PC-3 (cell line): ENCODE measurements around the gene SLC35E2B. TPM values are rescaled to one million over a fixed set of nuclear protein-coding genes. Genes with fewer than 3 reads are reported as not detected.

Experiments used
- ATAC-seq: fragments of 200-7000 bp; cut with Tn5 transposase; 2 replicates; pipeline ENCODE4 v1.9.1; 2020; ENCODE audit warnings: mild to moderate bottlenecking, moderate library complexity
- BruUV-seq: library from RNA; stranded (reverse); fragments of 400-500 nt; replicated peaks from 2 replicates; lab custom pipeline; 2021; lab: Mats Ljungman, UMichigan
- CTCF ChIA-PET: fragments of 300-600 bp; sonication (Branson Sonifier 250); formaldehyde crosslinking; loops from one replicate; lab custom pipeline; 2022; ENCODE audit warnings: antibody characterized with exemption; lab: Charles Lee
- POLR2A ChIA-PET: fragments of 300-600 bp; sonication (Branson Sonifier 250); formaldehyde crosslinking; loops from one replicate; lab custom pipeline; 2022; ENCODE audit warnings: antibody characterized with exemption; ENCODE audit not compliant: unreplicated experiment; lab: Charles Lee
- DNase-seq: peaks from one replicate; pipeline ENCODE4 v3.0.0-alpha.2; 2015
- H2AFZ ChIP-seq: fragments of 300-600 bp; sonication (generic); 2 replicates; pipeline ENCODE4 v1.6.0; 2016; ENCODE audit warnings: antibody characterized with exemption, low read length
- H3F3A ChIP-seq: fragments of 300-600 bp; sonication (generic); one replicate; pipeline ENCODE4 v1.6.0; 2017; ENCODE audit warnings: antibody characterized with exemption, low read length, control low read depth, mild to moderate bottlenecking; ENCODE audit not compliant: unreplicated experiment
- H3K27ac ChIP-seq: fragments of 300-600 bp; sonication (generic); 2 replicates; pipeline ENCODE4 v1.5.1; 2016; ENCODE audit warnings: mild to moderate bottlenecking, low read length
- H3K27me3 ChIP-seq: fragments of 300-600 bp; sonication (generic); 2 replicates; pipeline ENCODE4 v1.6.1; 2016; ENCODE audit warnings: low read length, mixed read lengths
- H3K36me3 ChIP-seq: fragments of 300-600 bp; sonication (generic); 2 replicates; pipeline ENCODE4 v1.6.1; 2016; ENCODE audit warnings: low read depth, mixed run types, low read length, mixed read lengths
- H3K4me1 ChIP-seq: fragments of 300-600 bp; sonication (generic); 2 replicates; pipeline ENCODE4 v1.5.1; 2016; ENCODE audit warnings: low read length; ENCODE audit not compliant: insufficient read depth
- H3K4me2 ChIP-seq: fragments of 300-600 bp; sonication (generic); 2 replicates; pipeline ENCODE4 v1.6.0; 2016; ENCODE audit warnings: low read length
- H3K4me3 ChIP-seq: fragments of 300-600 bp; sonication (generic); 2 replicates; pipeline ENCODE4 v1.5.1; 2016; ENCODE audit warnings: mild to moderate bottlenecking, low read length, mixed read lengths
- H3K79me2 ChIP-seq: fragments of 300-600 bp; sonication (generic); 2 replicates; pipeline ENCODE4 v1.6.1; 2017; ENCODE audit warnings: low read length, mixed read lengths
- H3K9ac ChIP-seq: fragments of 300-600 bp; sonication (generic); 2 replicates; pipeline ENCODE4 v1.6.0; 2016; ENCODE audit warnings: mild to moderate bottlenecking, low read length
- H3K9me2 ChIP-seq: fragments of 300-600 bp; sonication (generic); replicated peaks from 2 replicates; pipeline ENCODE4 v1.6.1; 2016; ENCODE audit warnings: mixed run types, low read length, mixed read lengths
- H3K9me3 ChIP-seq: fragments of 300-600 bp; sonication (generic); 2 replicates; pipeline ENCODE4 v1.6.1; 2016; ENCODE audit warnings: low read length, mixed read lengths
- H4K20me1 ChIP-seq: fragments of 300-600 bp; sonication (generic); 2 replicates; pipeline ENCODE4 v1.6.1; 2016; ENCODE audit warnings: low read length, mixed read lengths
- CTCF ChIP-seq: fragments of 300-600 bp; sonication (generic); conservative IDR thresholded peaks from 2 replicates; pipeline ENCODE4 v1.5.1; 2017; ENCODE audit warnings: antibody characterized with exemption, low read depth, mild to moderate bottlenecking, low read length
- EZH2 ChIP-seq: fragments of 300-600 bp; sonication (generic); IDR thresholded peaks from one replicate; pipeline ENCODE4 v1.6.1; 2017; ENCODE audit warnings: antibody characterized with exemption, mild to moderate bottlenecking, low read length; ENCODE audit not compliant: unreplicated experiment
- EZH2phosphoT487 ChIP-seq: fragments of 300-600 bp; sonication (generic); IDR thresholded peaks from 2 replicates; pipeline ENCODE4 v1.6.1; 2018; ENCODE audit warnings: mild to moderate bottlenecking, antibody characterized with exemption, low read length, borderline replicate concordance
- intact Hi-C: fragments of 100-400 bp; cut with micrococcal nuclease; formaldehyde crosslinking; loops from 2 replicates; pipeline ENCODE4 v1.9.0; 2023
- total RNA-seq: library from RNA; depleted of rRNA; stranded (reverse); fragments of >200 nt; gene quantifications from 2 replicates; pipeline ENCODE4 v1.2.3, GENCODE V29; 2014

The SLC35E2B gene
- total RNA-seq, 1 experiment from 2014 or later = 38.1 TPM

GRCh38 chr1:1623631-1624442 lies 68.8 kb downstream of the SLC35E2B start:
- Histone ChIP-seq H3K27ac (no peak overlapping the region), H3K36me3 (no peaks in the 10 kb centered on the region), H3K27me3 (no peaks in the 10 kb centered on the region), H3K9me3 (no peaks in the 10 kb centered on the region), H2AFZ (no peak overlapping the region), H4K20me1 (peaks cover 4% of the 10 kb centered on the region; the same call in 1 of the 2 replicates), H3K9ac (no peak overlapping the region), H3K79me2 (no peaks in the 10 kb centered on the region), H3K4me3 (no peak overlapping the region), H3K9me2 (no peaks in the 10 kb centered on the region), H3K4me1 (no peaks in the 10 kb centered on the region), H3K4me2 (no peak overlapping the region), H3F3A (no peaks in the 10 kb centered on the region)
- intact Hi-C loops = no loop called here
- POLR2A ChIA-PET = no interaction called here
- DNase-seq = no peak
- ATAC-seq = no peak
- CTCF ChIA-PET = no interaction called here
- no peak for TF ChIP-seq EZH2
- TF ChIP-seq EZH2phosphoT487 = no peak
- no peak for TF ChIP-seq CTCF
- no TSS peak for BruUV-seq

DNA sequence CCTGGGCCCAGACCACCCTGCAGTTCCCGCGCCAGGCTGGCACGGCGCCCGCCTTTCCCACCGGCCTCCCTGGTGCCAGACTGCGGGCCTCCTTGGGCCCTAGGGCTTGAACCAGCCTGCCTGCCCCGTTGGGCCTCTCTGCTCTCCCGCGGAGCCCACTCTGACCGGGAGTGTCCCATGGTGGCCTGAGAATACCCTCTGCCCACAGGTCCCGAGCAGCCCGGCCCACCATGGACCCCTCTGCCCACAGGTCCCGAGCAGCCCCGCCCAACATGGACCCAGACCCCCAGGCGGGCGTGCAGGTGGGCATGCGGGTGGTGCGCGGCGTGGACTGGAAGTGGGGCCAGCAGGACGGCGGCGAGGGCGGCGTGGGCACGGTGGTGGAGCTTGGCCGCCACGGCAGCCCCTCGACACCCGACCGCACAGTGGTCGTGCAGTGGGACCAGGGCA lies 69.4 kb downstream of the SLC35E2B start:
- no peaks in the 10 kb centered on the region for H3K9me3 ChIP-seq
- H4K20me1 ChIP-seq = peaks cover 4% of the 10 kb centered on the region; the same call in 1 of the 2 replicates
- H3K9me2 ChIP-seq = no peaks in the 10 kb centered on the region
- ATAC-seq (no peak), DNase-seq (no peak)
- no peaks in the 10 kb centered on the region for H3K79me2 ChIP-seq
- no TSS peak for BruUV-seq
- intact Hi-C loops = no loop called here
- H3K4me1 ChIP-seq = no peaks in the 10 kb centered on the region
- no peaks in the 10 kb centered on the region for H3F3A ChIP-seq
- no peak overlapping the region for H3K27ac ChIP-seq
- H3K27me3 ChIP-seq = no peaks in the 10 kb centered on the region
- ChIA-PET CTCF (no interaction called here), POLR2A (no interaction called here)
- no peak overlapping the region for H3K4me3 ChIP-seq
- no peak overlapping the region for H3K9ac ChIP-seq
- no peak overlapping the region for H3K4me2 ChIP-seq
- H2AFZ ChIP-seq = no peak overlapping the region
- TF ChIP-seq CTCF (no peak), EZH2phosphoT487 (no peak), EZH2 (no peak)
- no peaks in the 10 kb centered on the region for H3K36me3 ChIP-seq

DNA sequence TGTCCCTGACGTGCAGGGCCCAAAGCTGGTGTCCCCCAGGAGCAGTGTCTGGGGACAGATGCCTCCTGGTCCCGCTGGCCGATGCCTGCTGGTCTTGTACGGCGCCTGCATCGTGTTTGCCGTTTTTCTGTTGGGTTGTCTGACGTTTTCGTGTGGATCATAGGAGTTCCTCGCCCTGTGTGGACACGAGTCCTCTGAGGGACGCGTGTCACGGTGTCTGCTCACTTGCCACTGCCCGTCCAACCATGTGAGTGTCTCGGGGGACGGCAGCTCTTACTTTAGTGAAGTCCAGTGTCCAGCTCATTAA lies 69.9 kb downstream of the SLC35E2B start:
- ChIA-PET POLR2A (no interaction called here), CTCF (no interaction called here)
- no peak overlapping the region for H3K4me2 ChIP-seq
- H2AFZ ChIP-seq = no peak overlapping the region
- TF ChIP-seq CTCF = no peak
- H3K36me3 ChIP-seq = no peaks in the 10 kb centered on the region; the same call in 1 of the 2 replicates
- H3K9ac ChIP-seq = no peak overlapping the region
- H3K79me2 ChIP-seq = peaks cover 4% of the 10 kb centered on the region
- no peak overlapping the region for H3K27ac ChIP-seq
- DNase-seq = no peak
- H3K4me3 ChIP-seq = no peak overlapping the region
- intact Hi-C loops = no loop called here
- no peaks in the 10 kb centered on the region for H3K9me3 ChIP-seq
- no peaks in the 10 kb centered on the region for H3K9me2 ChIP-seq
- BruUV-seq = no TSS peak
- H4K20me1 ChIP-seq = peaks cover 5% of the 10 kb centered on the region; the same call in 1 of the 2 replicates
- H3F3A ChIP-seq = no peaks in the 10 kb centered on the region
- H3K4me1 ChIP-seq = 0 out of 2 replicates have a peak, but pooled peaks cover under 1% of the 10 kb centered on the region
- ATAC-seq = no peak
- no peaks in the 10 kb centered on the region for H3K27me3 ChIP-seq
